Fibroblast of pulmonary artery (primary cell): ENCODE results near the gene DCPS.
"Not testable (repeated sequence)": the region's sequence is repeated elsewhere in the genome, so short reads cannot be mapped to it uniquely, and the experiment has no call there.

Source experiments
- DNase-seq: peaks from one replicate; pipeline ENCODE4 v3.0.0-alpha.2; 2010; ENCODE audit warnings: low read depth
- H3K4me3 ChIP-seq: replicated peaks from 2 replicates; pipeline ENCODE4 v1.5.1; 2011; ENCODE audit warnings: low read depth, mild to moderate bottlenecking, control low read depth, low read length, moderate library complexity
- CTCF ChIP-seq: IDR thresholded peaks from 2 replicates; pipeline ENCODE4 v1.5.1; 2011; ENCODE audit warnings: mild to moderate bottlenecking, control low read depth, low read length, inconsistent platforms; ENCODE audit errors: missing control alignments

The DCPS gene, protein sequence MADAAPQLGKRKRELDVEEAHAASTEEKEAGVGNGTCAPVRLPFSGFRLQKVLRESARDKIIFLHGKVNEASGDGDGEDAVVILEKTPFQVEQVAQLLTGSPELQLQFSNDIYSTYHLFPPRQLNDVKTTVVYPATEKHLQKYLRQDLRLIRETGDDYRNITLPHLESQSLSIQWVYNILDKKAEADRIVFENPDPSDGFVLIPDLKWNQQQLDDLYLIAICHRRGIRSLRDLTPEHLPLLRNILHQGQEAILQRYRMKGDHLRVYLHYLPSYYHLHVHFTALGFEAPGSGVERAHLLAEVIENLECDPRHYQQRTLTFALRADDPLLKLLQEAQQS

GRCh38 chr11:126303623-126304456 lies at the start of gene DCPS:
Gene DCPS, plus strand, starts transcription at chr11:126304060. Its CDS starts 21 bp downstream, at chr11:126304081.
- H3K4me3 ChIP-seq, result peak within 1 kb of the TSS; percentile 89
- TF ChIP-seq CTCF, result no peak
- peak; percentile 91 for DNase-seq

DNA sequence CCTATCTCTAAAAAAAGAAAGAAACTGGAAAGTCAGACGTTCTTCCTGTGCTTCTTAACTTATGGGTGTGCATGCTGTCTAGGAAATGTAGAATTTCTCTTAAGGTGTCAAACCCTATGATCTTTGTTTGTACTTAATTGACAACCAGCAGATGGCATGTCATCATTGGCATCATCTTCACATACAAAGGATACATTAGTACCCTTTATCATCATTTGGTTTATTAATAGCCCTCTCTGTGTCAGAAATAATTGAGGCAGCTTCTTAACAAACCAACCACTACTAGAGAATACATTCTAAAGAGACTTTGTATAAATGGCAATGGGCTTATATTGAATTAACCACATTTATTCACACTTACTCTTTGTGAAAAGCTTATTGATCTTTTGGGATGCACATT lies 49.0 kb upstream of the DCPS start:
- no peak for DNase-seq
- no peak for TF ChIP-seq CTCF
- H3K4me3 ChIP-seq, result no peak overlapping the region

DNA sequence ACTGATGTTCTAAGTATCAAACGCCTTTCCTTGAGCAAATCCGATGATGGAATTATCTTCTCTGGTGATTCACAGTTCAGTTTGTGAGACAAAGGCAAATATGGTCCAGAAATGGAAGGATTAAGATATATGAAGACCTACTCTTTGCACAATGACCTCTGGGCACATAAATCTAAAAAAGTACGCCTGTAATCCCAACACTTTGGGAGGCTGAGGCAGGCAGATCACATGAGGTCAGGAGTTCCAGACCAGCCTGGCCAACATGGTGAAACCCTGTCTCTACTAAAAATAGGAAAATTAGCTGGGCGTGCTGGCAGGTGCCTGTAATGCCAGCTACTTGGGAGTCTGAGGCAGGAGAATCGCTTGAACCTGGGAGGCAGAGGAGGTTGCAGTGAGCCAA lies 48.4 kb upstream of the DCPS start:
- not testable (repeated sequence) for DNase-seq, H3K4me3 ChIP-seq

- no peak for DNase-seq
- TF ChIP-seq CTCF, result no peak
- H3K4me3 ChIP-seq, result no peak overlapping the region
Measured at GRCh38 chr11:126256216-126256615, 47.6 kb upstream of the DCPS start.

- H3K4me3 ChIP-seq, result no peak overlapping the region
- DNase-seq, result no peak
- no peak for TF ChIP-seq CTCF
Measured at GRCh38 chr11:126257144-126257543, 46.7 kb upstream of the DCPS start.

DNA sequence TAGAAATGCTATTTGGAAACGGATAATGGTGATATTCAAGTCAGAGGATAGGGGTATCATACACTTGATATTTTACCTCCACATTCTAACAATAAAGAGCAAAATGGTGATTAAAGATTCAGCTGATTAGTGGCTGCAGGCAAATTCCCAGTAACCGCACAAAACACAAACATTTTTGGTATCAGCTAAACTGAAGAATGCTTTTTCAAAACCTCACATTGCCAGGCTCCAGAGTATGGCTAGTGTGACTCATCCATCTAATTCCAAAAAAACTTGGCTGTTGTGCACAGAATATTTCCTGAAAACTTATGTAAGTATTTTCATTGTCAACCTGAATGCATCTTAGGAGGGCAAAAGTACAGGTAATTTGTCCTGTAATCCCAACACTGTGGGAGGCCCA lies 46.1 kb upstream of the DCPS start:
- H3K4me3 ChIP-seq, result no peak overlapping the region
- peak; percentile 62 for DNase-seq
- no peak for TF ChIP-seq CTCF

DNA sequence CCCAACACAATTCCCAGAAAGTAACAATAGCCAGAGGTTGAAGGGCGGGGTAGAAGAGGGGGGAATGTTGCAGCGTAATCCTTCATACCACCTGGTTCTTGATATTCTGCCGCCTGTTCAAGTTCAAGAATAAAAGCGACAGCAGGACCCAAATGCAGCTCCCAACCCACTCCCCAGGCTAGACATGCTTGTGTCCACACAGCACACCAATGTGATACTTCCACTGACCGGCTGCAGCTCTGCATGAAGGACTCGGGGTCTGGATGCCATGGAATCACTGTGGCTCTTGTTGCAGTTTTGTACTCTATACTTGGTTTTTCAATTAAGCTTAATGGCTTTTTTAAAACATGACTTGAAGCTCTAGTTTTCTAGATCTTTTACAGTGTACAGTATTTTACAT lies 41.6 kb upstream of the DCPS start:
- no peak for DNase-seq
- TF ChIP-seq CTCF, result no peak
- H3K4me3 ChIP-seq, result no peak overlapping the region
